Stimulated activated CD4-positive, alpha-beta T cell treated with anti-CD3 and anti-CD28 coated beads, Interleukin-12 subunit alpha, Interleukin-12 subunit beta, amount 100 ng/mL, for 48 hours (primary cell): ENCODE measurements around the gene HEPN1.
A peak's percentile ranks its signal among the peaks of the same experiment; 100 is the strongest.

Source experiments
- DNase-seq, 3 donors: peaks; one replicate each; pipeline ENCODE4 v3.0.0-alpha.2; 2020; ENCODE audit warnings: low read depth in 2 of 3, low spot score in 1 of 3

HEPN1 gene

GRCh38 chr11:124899383-124900145, 19.5 kb upstream of the HEPN1 start:
- no peak for DNase-seq

GRCh38 chr11:124900464-124900863, 18.6 kb upstream of the HEPN1 start:
- no peak for DNase-seq

GRCh38 chr11:124902616-124903015, 16.4 kb upstream of the HEPN1 start:
- DNase-seq = no peak

- no peak for DNase-seq
These were observed 3.3 kb upstream of the HEPN1 start for GRCh38 chr11:124915541-124916369.

GRCh38 chr11:124916370-124916710, 2.7 kb upstream of the HEPN1 start:
- DNase-seq = no peak

- no peak for DNase-seq
These were observed 1.9 kb upstream of the HEPN1 start for GRCh38 chr11:124917115-124917637.

GRCh38 chr11:124919898-124920297, 848 bp downstream of the HEPN1 start:
- DNase-seq = no peak

- DNase-seq = no peak
These were observed 1.3 kb downstream of the HEPN1 start for GRCh38 chr11:124920356-124920755.

- DNase-seq = peak; percentile 53 to 64 (median 61)
These were observed 2.0 kb downstream of the HEPN1 start for GRCh38 chr11:124920870-124921609.

GRCh38 chr11:124922831-124923230, 3.8 kb downstream of the HEPN1 start:
- no peak for DNase-seq

- DNase-seq = no peak
These were observed 4.2 kb downstream of the HEPN1 start for GRCh38 chr11:124923296-124923695.

- DNase-seq = no peak
These were observed 10.1 kb downstream of the HEPN1 start for GRCh38 chr11:124928942-124929665.

- no peak for DNase-seq
These were observed 11.7 kb downstream of the HEPN1 start for GRCh38 chr11:124930799-124931198.

- DNase-seq = no peak
These were observed 16.0 kb downstream of the HEPN1 start for GRCh38 chr11:124934862-124935547.

- DNase-seq = no peak
These were observed 16.8 kb downstream of the HEPN1 start, which contains the start of gene HEPACAM for GRCh38 chr11:124935548-124936514. TSS of gene HEPACAM (minus strand) at chr11:124936047. CDS start at chr11:124936006, 41 bp downstream.

- no peak for DNase-seq
These were observed 18.4 kb downstream of the HEPN1 start for GRCh38 chr11:124937336-124937935.

- no peak for DNase-seq
These were observed 19.2 kb downstream of the HEPN1 start for GRCh38 chr11:124938206-124938765.

- DNase-seq = no peak
These were observed 19.9 kb downstream of the HEPN1 start for GRCh38 chr11:124938970-124939369.
